SK-N-MC (cell line): ENCODE data around the gene MAP9.

Experiments
- EZH2 ChIP-seq: fragments of 200-600 bp; sonication (generic); IDR thresholded peaks from one replicate; pipeline ENCODE4 v1.6.1; 2017; ENCODE audit warnings: antibody characterized with exemption
- FOXP2 ChIP-seq: optimal IDR thresholded peaks from 2 replicates; pipeline ENCODE3; 2011; ENCODE audit warnings: mild to moderate bottlenecking, moderate library complexity; ENCODE audit not compliant: insufficient read depth; ENCODE audit errors: extremely low read length, control extremely low read depth
- POLR2AphosphoS5 ChIP-seq: IDR thresholded peaks from 2 replicates; pipeline ENCODE4 v1.6.1; 2012; ENCODE audit warnings: mild to moderate bottlenecking, low read depth, low read length, borderline replicate concordance

GRCh38 chr4:155402941-155403340, 26.2 kb upstream of the MAP9 start:
- TF ChIP-seq EZH2, result no peak
- TF ChIP-seq POLR2AphosphoS5, result no peak
- TF ChIP-seq FOXP2, result no peak
